IMR-90 (cell line): ENCODE results near the gene SYTL3. TPM values are rescaled to one million over a fixed set of nuclear protein-coding genes. Genes with fewer than 3 reads are reported as not detected.

Experiments
- ATAC-seq: fragments of 200-7000 bp; cut with Tn5 transposase; 2 replicates; pipeline ENCODE4 v1.9.1; 2020; ENCODE audit warnings: low read depth, mild to moderate bottlenecking, moderate library complexity
- BruUV-seq: library from RNA; stranded (reverse); fragments of 400-500 nt; replicated peaks from 2 replicates; lab custom pipeline; 2021; lab: Mats Ljungman, UMichigan
- CTCF ChIA-PET: fragments of 300-600 bp; formaldehyde crosslinking; extraction: SDS; loops from one replicate; lab custom pipeline; 2021; ENCODE audit warnings: antibody characterized with exemption; lab: Yijun Ruan, JAX
- POLR2A ChIA-PET: fragments of 300-600 bp; sonication (Branson Sonifier 250); formaldehyde crosslinking; loops from one replicate; lab custom pipeline; 2022; ENCODE audit warnings: antibody characterized with exemption; ENCODE audit not compliant: unreplicated experiment; lab: Charles Lee
- DNase-seq: peaks from one replicate; pipeline ENCODE4 v3.0.0; 2013
- H2AFZ ChIP-seq: replicated peaks from 2 replicates; pipeline ENCODE3; 2013; ENCODE audit warnings: low read length, mild to moderate bottlenecking; ENCODE audit not compliant: poor library complexity
- H2AK5ac ChIP-seq: 2 replicates; pipeline ENCODE4 v1.6.1; 2013; ENCODE audit warnings: low read depth, low read length, inconsistent platforms
- H2AK9ac ChIP-seq: replicated peaks from 2 replicates; pipeline ENCODE3; 2013; ENCODE audit warnings: mild to moderate bottlenecking, low read depth, low read length, moderate library complexity; ENCODE audit not compliant: poor library complexity
- H2BK120ac ChIP-seq: 2 replicates; pipeline ENCODE4 v1.6.1; 2013; ENCODE audit warnings: low read depth, low read length, inconsistent platforms
- H2BK15ac ChIP-seq: 3 replicates; pipeline ENCODE4 v1.6.1; 2013; ENCODE audit warnings: low read depth, low read length, inconsistent platforms
- H2BK20ac ChIP-seq: 2 replicates; pipeline ENCODE4 v1.6.1; 2013; ENCODE audit warnings: low read depth, mild to moderate bottlenecking, inconsistent platforms, low read length, moderate library complexity
- H2BK5ac ChIP-seq: 2 replicates; pipeline ENCODE4 v1.6.1; 2013; ENCODE audit warnings: mild to moderate bottlenecking, low read depth, low read length, inconsistent platforms; ENCODE audit not compliant: poor library complexity, severe bottlenecking
- H3K14ac ChIP-seq: replicated peaks from 2 replicates; pipeline ENCODE4 v1.6.1; 2013; ENCODE audit warnings: low read depth, low read length, inconsistent platforms
- H3K18ac ChIP-seq: 2 replicates; pipeline ENCODE4 v1.6.1; 2013; ENCODE audit warnings: low read depth, low read length, control low read depth
- H3K23ac ChIP-seq: 2 replicates; pipeline ENCODE4 v1.6.1; 2013; ENCODE audit warnings: low read depth, low read length, inconsistent platforms
- H3K27ac ChIP-seq: 2 replicates; pipeline ENCODE4 v1.5.1; 2013; ENCODE audit warnings: mild to moderate bottlenecking, control low read depth, low read length; ENCODE audit not compliant: insufficient read depth
- H3K27me3 ChIP-seq: 2 replicates; pipeline ENCODE4 v1.6.1; 2013; ENCODE audit warnings: low read length; ENCODE audit not compliant: control insufficient read depth, insufficient read depth
- H3K36me3 ChIP-seq: 2 replicates; pipeline ENCODE4 v1.6.1; 2013; ENCODE audit warnings: low read length, mixed read lengths; ENCODE audit not compliant: control insufficient read depth, insufficient read depth
- H3K4ac ChIP-seq: 2 replicates; pipeline ENCODE4 v1.6.1; 2013; ENCODE audit warnings: low read depth, low read length, inconsistent platforms
- H3K4me1 ChIP-seq: 2 replicates; pipeline ENCODE4 v1.6.1; 2013; ENCODE audit warnings: low read length, mixed read lengths; ENCODE audit not compliant: control insufficient read depth, insufficient read depth
- H3K4me2 ChIP-seq: 2 replicates; pipeline ENCODE4 v1.6.1; 2013; ENCODE audit warnings: low read depth, mild to moderate bottlenecking, control low read depth, low read length, moderate library complexity
- H3K4me3 ChIP-seq: 2 replicates; pipeline ENCODE4 v1.5.1; 2013; ENCODE audit warnings: low read depth, mild to moderate bottlenecking, control low read depth, low read length, moderate library complexity; ENCODE audit not compliant: insufficient read depth
- H3K56ac ChIP-seq: 2 replicates; pipeline ENCODE4 v1.6.1; 2013; ENCODE audit warnings: low read length, inconsistent platforms; ENCODE audit not compliant: insufficient read depth; ENCODE audit errors: extremely low read depth
- H3K79me1 ChIP-seq, 2 experiments: 2 replicates each; pipeline ENCODE4 v1.6.1; 2013; ENCODE audit warnings: low read length in 2 of 2, inconsistent platforms in 1 of 2, low read depth in 1 of 2
- H3K9ac ChIP-seq: 2 replicates; pipeline ENCODE4 v1.6.1; 2013; ENCODE audit warnings: low read depth, low read length, control low read depth
- H3K9me1 ChIP-seq: 2 replicates; pipeline ENCODE4 v1.6.1; 2013; ENCODE audit warnings: low read length, inconsistent platforms; ENCODE audit not compliant: insufficient read depth
- H3K9me3 ChIP-seq: 2 replicates; pipeline ENCODE4 v1.6.1; 2013; ENCODE audit warnings: low read length; ENCODE audit not compliant: control insufficient read depth, insufficient read depth
- H4K20me1 ChIP-seq: 2 replicates; pipeline ENCODE4 v1.6.1; 2013; ENCODE audit warnings: low read length, inconsistent platforms; ENCODE audit not compliant: insufficient read depth
- H4K5ac ChIP-seq: 2 replicates; pipeline ENCODE4 v1.6.1; 2013; ENCODE audit warnings: mild to moderate bottlenecking, low read depth, low read length, control low read depth
- H4K8ac ChIP-seq, 2 experiments: 2 replicates each; pipeline ENCODE4 v1.6.1; 2013; ENCODE audit warnings: low read depth in 2 of 2, low read length in 2 of 2, control low read depth in 1 of 2, inconsistent platforms in 1 of 2
- H4K91ac ChIP-seq: 2 replicates; pipeline ENCODE4 v1.6.1; 2013; ENCODE audit warnings: low read depth, low read length, inconsistent platforms; ENCODE audit not compliant: insufficient read depth
- BHLHE40 ChIP-seq: fragments of 150-350 bp; IDR thresholded peaks from 2 replicates; pipeline ENCODE4 v1.6.1; 2016; ENCODE audit warnings: mild to moderate bottlenecking, low read depth, low read length
- CEBPB ChIP-seq: IDR thresholded peaks from 2 replicates; pipeline ENCODE4 v1.6.1; 2012; ENCODE audit warnings: low read depth, low read length, improper control_type of control experiment
- ELK1 ChIP-seq: fragments of 150-350 bp; IDR thresholded peaks from 2 replicates; pipeline ENCODE4 v1.6.1; 2016; ENCODE audit warnings: low read depth, mild to moderate bottlenecking, low read length, moderate library complexity, borderline replicate concordance
- FOS ChIP-seq: fragments of 150-350 bp; IDR thresholded peaks from 2 replicates; pipeline ENCODE4 v1.6.1; 2016; ENCODE audit warnings: low read depth, low read length
- MAFK ChIP-seq: IDR thresholded peaks from 2 replicates; pipeline ENCODE4 v1.6.1; 2012; ENCODE audit warnings: low read depth, low read length, improper control_type of control experiment
- MAZ ChIP-seq: IDR thresholded peaks from 2 replicates; pipeline ENCODE4 v1.6.1; 2012; ENCODE audit warnings: low read depth, mild to moderate bottlenecking, low read length, improper control_type of control experiment, moderate library complexity, borderline replicate concordance
- MXI1 ChIP-seq: IDR thresholded peaks from 2 replicates; pipeline ENCODE4 v1.6.1; 2012; ENCODE audit warnings: low read depth, mild to moderate bottlenecking, low read length, moderate library complexity, borderline replicate concordance
- POLR2A ChIP-seq: IDR thresholded peaks from 2 replicates; pipeline ENCODE4 v1.6.1; 2012; ENCODE audit warnings: mild to moderate bottlenecking, low read depth, low read length
- RAD21 ChIP-seq: IDR thresholded peaks from 2 replicates; pipeline ENCODE4 v1.6.1; 2012; ENCODE audit warnings: low read length, improper control_type of control experiment
- RCOR1 ChIP-seq: IDR thresholded peaks from 2 replicates; pipeline ENCODE4 v1.6.1; 2012; ENCODE audit warnings: mild to moderate bottlenecking, low read length, improper control_type of control experiment; ENCODE audit not compliant: insufficient replicate concordance
- RFX5 ChIP-seq: IDR thresholded peaks from 2 replicates; pipeline ENCODE4 v1.8.0; 2012; ENCODE audit warnings: low read depth, mild to moderate bottlenecking, low read length, moderate library complexity
- SMC3 ChIP-seq: fragments of 150-350 bp; IDR thresholded peaks from 2 replicates; pipeline ENCODE4 v1.6.1; 2016; ENCODE audit warnings: low read depth, mild to moderate bottlenecking, antibody characterized with exemption, low read length, moderate library complexity
- USF2 ChIP-seq: fragments of 150-350 bp; IDR thresholded peaks from 2 replicates; pipeline ENCODE4 v1.6.1; 2017; ENCODE audit warnings: mild to moderate bottlenecking, antibody characterized with exemption, low read length, low read depth
- WGBS, 2 experiments: methylation state at CpG; one replicate each; pipeline versions ENCODE4 v1.1.5 to v1.1.7; 2013; ENCODE audit warnings: missing lambda C conversion rate in 2 of 2; ENCODE audit not compliant: insufficient read length in 1 of 2; ENCODE audit errors: extremely low coverage in 2 of 2; 5-methylcytosine and 5-hydroxymethylcytosine counted together
- dilution Hi-C: fragments of 300-500 bp; cut with HindIII; formaldehyde crosslinking; loops from one replicate; pipeline ENCODE4 v1.14.3; 2018; ENCODE audit warnings: low sequenced_read_pairs; ENCODE audit not compliant: unreplicated experiment
- in situ Hi-C: fragments of 300-500 bp; cut with MboI; formaldehyde crosslinking; loops from 3 replicates; pipeline ENCODE4 v1.14.3; 2019; ENCODE audit warnings: low sequenced_read_pairs, inconsistent platforms, mixed read lengths
- intact Hi-C: fragments of 100-400 bp; cut with micrococcal nuclease; formaldehyde crosslinking; loops from 2 replicates; pipeline ENCODE4 v1.10.0; 2022
- polyA plus RNA-seq, 3 experiments: library from polyadenylated mRNA; depleted of rRNA; stranded (reverse); fragments of >200 nt; gene quantifications; 2 replicates each; pipeline ENCODE4 v1.2.3, GENCODE V29; 2012; ENCODE audit warnings: low replicate concordance in 1 of 3
- total RNA-seq: library from RNA; depleted of rRNA; stranded (reverse); fragments of >200 nt; gene quantifications from 2 replicates; pipeline ENCODE4 v1.2.3, GENCODE V29; 2012

The SYTL3 gene
- total and polyA plus RNA-seq, 2 of the 4 experiments (the other 2 are of a cell fraction), result 2.9 to 4.3 TPM

GRCh38 chr6:158606935-158607334 is 42.9 kb upstream of the SYTL3 start:
- H2AFZ ChIP-seq, result no peak overlapping the region
- no peak overlapping the region for H2BK5ac ChIP-seq
- peak overlapping the region; percentile 34 for H2AK9ac ChIP-seq
- H3K27ac ChIP-seq, result no peak overlapping the region
- BruUV-seq, result no TSS peak
- peaks cover 17 to 40% of the 10 kb centered on the region in 2 experiments; a peak in 3 of 4 replicates for H3K79me1 ChIP-seq
- no peak overlapping the region for H3K4ac ChIP-seq
- H2BK15ac ChIP-seq, result no peak overlapping the region
- in situ Hi-C loops (no loop called here), dilution Hi-C loops (no loop called here), intact Hi-C loops (no loop called here)
- no peaks in the 10 kb centered on the region for H3K27me3 ChIP-seq
- DNase-seq, result no peak
- no peaks in the 10 kb centered on the region for H3K4me1 ChIP-seq
- no peaks in the 10 kb centered on the region for H3K9me3 ChIP-seq
- H3K36me3 ChIP-seq, result peaks cover 45% of the 10 kb centered on the region
- H3K18ac ChIP-seq, result no peak overlapping the region
- no peak overlapping the region for H3K56ac ChIP-seq
- no peak overlapping the region for H3K9ac ChIP-seq
- no peak overlapping the region for H4K91ac ChIP-seq
- no peak for ATAC-seq
- H3K23ac ChIP-seq, result no peak overlapping the region
- no peak overlapping the region for H2BK20ac ChIP-seq
- no peak for TF ChIP-seq FOS
- TF ChIP-seq USF2, result no peak
- TF ChIP-seq BHLHE40, result no peak
- no peak for TF ChIP-seq MAZ
- no peak for TF ChIP-seq MAFK
- TF ChIP-seq MXI1, result no peak
- no peak for TF ChIP-seq CEBPB
- TF ChIP-seq POLR2A, result no peak
- no peak for TF ChIP-seq RCOR1
- TF ChIP-seq SMC3, result no peak
- TF ChIP-seq ELK1, result no peak
- no peak for TF ChIP-seq RFX5
- TF ChIP-seq RAD21, result no peak
- H3K9me1 ChIP-seq, result no peaks in the 10 kb centered on the region; the same call in none of the 2 replicates
- no peak overlapping the region for H3K4me2 ChIP-seq
- no peak overlapping the region for H2AK5ac ChIP-seq
- no peak overlapping the region for H2BK120ac ChIP-seq
- H4K20me1 ChIP-seq, result 0 out of 2 replicates have a peak, but pooled peaks cover 5% of the 10 kb centered on the region
- CTCF ChIA-PET, result interaction anchor here (0.6 kb wide), 1 partner anchor 13 kb away, joined by 3 read pairs; no protein-coding TSS in a partner anchor
- H3K14ac ChIP-seq, result no peak overlapping the region
- H4K5ac ChIP-seq, result no peak overlapping the region
- H3K4me3 ChIP-seq, result no peak overlapping the region
- POLR2A ChIA-PET, result no interaction called here
- no peak overlapping the region for H4K8ac ChIP-seq
- WGBS, 2 experiments, result 100% methylated on average over 1 of the region's 7 CpGs; no CpG with 5 or more reads in 1 of the 2 experiments
